ENCODE measurements around the gene S100A13. TPM values are rescaled to one million over a fixed set of nuclear protein-coding genes. Genes with fewer than 3 reads are reported as not detected.

Gene S100A13
- total and polyA plus RNA-seq, 9 of the 15 experiments (the other 6 are each of a cell fraction or from before 2014, with no cell fraction given) = 41.9 to 129 (median 58.0) TPM

GRCh38 chr1:153626904-153627714 is at the start of gene S100A13 (continued):
- TF ChIP-seq SFPQ (IDR thresholded peaks at IDR 0.05; ENCODE audit: low read depth, low read length) = no peak
- TF ChIP-seq CHD1 (IDR thresholded peaks at IDR 0.05; ENCODE audit: low read length) = peak; percentile 29
- no peak for TF ChIP-seq SNRNP70 (optimal IDR thresholded peaks at IDR 0.05; ENCODE audit: low read depth, low read length)
- no peak for TF ChIP-seq ZBTB2 (IDR thresholded peaks at IDR 0.05)
- TF ChIP-seq NCOA6 (IDR thresholded peaks at IDR 0.05) = no peak
- no peak for TF ChIP-seq MAFK (IDR thresholded peaks at IDR 0.05; ENCODE audit: low read length)
- TF ChIP-seq NCOA1 (IDR thresholded peaks at IDR 0.05; ENCODE audit: low read depth) = no peak
- TF ChIP-seq HOXB6 (CRISPR knock-in tag; IDR thresholded peaks at IDR 0.05; ENCODE audit: borderline replicate concordance) = no peak
- peak; percentile 31; the same call in 1 of the 2 replicates for TF ChIP-seq EP300 (IDR thresholded peaks at IDR 0.05; ENCODE audit: low read length)
- peak; percentile 68; the same call in 1 of the 2 replicates for TF ChIP-seq POLR2AphosphoS2 (IDR thresholded peaks at IDR 0.05; ENCODE audit: low read length)
- no peak for TF ChIP-seq JUNB (CRISPR knock-in tag; conservative IDR thresholded peaks at IDR 0.05)
- no peak for TF ChIP-seq CCNT2 (IDR thresholded peaks at IDR 0.05; ENCODE audit: borderline replicate concordance, extremely low read depth, insufficient read length, low read depth, low read length)
- TF ChIP-seq ZSCAN29 (IDR thresholded peaks at IDR 0.05) = no peak
- no peak for TF ChIP-seq MAFG (tag; conservative IDR thresholded peaks at IDR 0.05)
- no peak for TF ChIP-seq NR0B1 (IDR thresholded peaks at IDR 0.05; ENCODE audit: partially characterized antibody)

All from K562 (cell line).